Erythroblast (primary cell): ENCODE results near the gene IP6K3.

ENCODE experiments used
- GATA1 ChIP-seq: IDR thresholded peaks from 2 replicates; pipeline ENCODE4 v1.6.1; 2011; ENCODE audit warnings: low read depth, mild to moderate bottlenecking, control low read depth, low read length, moderate library complexity
- POLR2A ChIP-seq: IDR thresholded peaks from 2 replicates; pipeline ENCODE4 v1.6.1; 2011; ENCODE audit warnings: mild to moderate bottlenecking, low read length

DNA sequence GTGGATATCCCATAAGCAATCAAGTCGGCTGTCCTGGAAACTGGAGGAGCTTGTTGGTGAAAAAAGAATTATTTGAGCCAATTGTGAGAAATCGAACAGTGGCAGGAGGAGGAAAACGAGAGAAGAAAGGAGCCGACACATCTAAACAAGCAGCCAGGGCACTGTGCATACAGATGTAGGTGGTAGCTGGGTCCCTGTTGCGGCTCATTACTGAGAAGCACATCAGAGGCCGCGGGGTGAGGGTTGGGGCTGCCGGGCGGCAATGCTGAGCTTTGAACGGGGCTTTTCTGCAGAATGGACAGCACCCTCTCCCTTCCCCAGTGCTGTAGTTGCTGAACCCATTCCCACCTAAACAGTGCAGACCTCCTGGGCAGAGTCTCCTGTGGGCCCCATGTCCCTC, 46.3 kb upstream of the IP6K3 start:
- TF ChIP-seq POLR2A (no peak), GATA1 (no peak)
